GM12878 (cell line): ENCODE measurements around the gene CNR2. TPM values are rescaled to one million over a fixed set of nuclear protein-coding genes. Genes with fewer than 3 reads are reported as not detected.

Source experiments
- ATAC-seq: fragments of 200-7000 bp; cut with Tn5 transposase; 3 replicates; pipeline ENCODE4 v1.9.1; 2020; ENCODE audit warnings: mild to moderate bottlenecking, moderate library complexity
- BruUV-seq: library from RNA; stranded (reverse); fragments of 400-500 nt; replicated peaks from 2 replicates; lab custom pipeline; 2021; lab: Mats Ljungman, UMichigan
- CTCF ChIA-PET: fragments of 300-600 bp; sonication (Branson Sonifier 250); formaldehyde crosslinking; extraction: SDS; loops from one replicate; lab custom pipeline; 2021; ENCODE audit warnings: inconsistent platforms; lab: Yijun Ruan, JAX
- POLR2A ChIA-PET: fragments of 350-600 bp; formaldehyde crosslinking; extraction: SDS; loops from one replicate; lab custom pipeline; 2021; ENCODE audit warnings: inconsistent platforms; lab: Charles Lee
- RAD21 ChIA-PET: fragments of 300-600 bp; sonication (Branson Sonifier 250); formaldehyde crosslinking; loops from one replicate; lab custom pipeline; 2023; ENCODE audit warnings: antibody characterized with exemption; ENCODE audit not compliant: unreplicated experiment; lab: Charles Lee
- SMC1A ChIA-PET: fragments of 300-600 bp; sonication (Branson Sonifier 250); formaldehyde crosslinking; loops from one replicate; lab custom pipeline; 2023; ENCODE audit not compliant: unreplicated experiment, uncharacterized antibody; lab: Charles Lee
- DNase-seq: peaks from one replicate; pipeline ENCODE4 v3.0.0-alpha.2; 2011; ENCODE audit warnings: low read depth, low spot score
- FAIRE-seq: peaks from 3 replicates; lab custom pipeline; 2011; peaks lifted over from hg19 to GRCh38; lab: Jason Lieb, UNC
- H2AFZ ChIP-seq: 2 replicates; pipeline ENCODE4 v1.6.0; 2011; ENCODE audit warnings: low read depth, low read length, control low read depth; ENCODE audit not compliant: control insufficient read depth
- H3K27ac ChIP-seq: 2 replicates; pipeline ENCODE4 v1.5.1; 2011; ENCODE audit warnings: control low read depth; ENCODE audit not compliant: control insufficient read depth, insufficient read depth
- H3K27me3 ChIP-seq, 2 experiments: replicated peaks in 1 of 2; 2 replicates each; pipeline versions ENCODE4 v1.6.0 to v1.6.1; 2011; ENCODE audit warnings: low read length in 1 of 2; ENCODE audit not compliant: control insufficient read depth in 2 of 2, insufficient read depth in 2 of 2
- H3K36me3 ChIP-seq, 2 experiments: 2 replicates each; pipeline ENCODE4 v1.5.1; 2011; ENCODE audit warnings: low read length in 1 of 2; ENCODE audit not compliant: control insufficient read depth in 2 of 2, insufficient read depth in 2 of 2
- H3K4me1 ChIP-seq: 2 replicates; pipeline ENCODE4 v1.6.1; 2011; ENCODE audit warnings: mild to moderate bottlenecking, low read length, moderate library complexity, mixed read lengths; ENCODE audit not compliant: control insufficient read depth, insufficient read depth
- H3K4me2 ChIP-seq: 2 replicates; pipeline ENCODE4 v1.6.0; 2011; ENCODE audit warnings: control low read depth; ENCODE audit not compliant: control insufficient read depth, insufficient read depth
- H3K4me3 ChIP-seq: fragments of 200-600 bp; sonication (generic); 2 replicates; pipeline ENCODE4 v1.5.1; 2016
- H3K79me2 ChIP-seq: 2 replicates; pipeline ENCODE4 v1.6.0; 2011; ENCODE audit warnings: low read length; ENCODE audit not compliant: control insufficient read depth, insufficient read depth
- H3K9ac ChIP-seq: 2 replicates; pipeline ENCODE4 v1.8.0; 2011; ENCODE audit warnings: low read length, control low read depth, mixed read lengths; ENCODE audit not compliant: control insufficient read depth, insufficient read depth
- H3K9me3 ChIP-seq: replicated peaks from 3 replicates; pipeline ENCODE4 v1.5.1; 2011; ENCODE audit warnings: mild to moderate bottlenecking, low read length; ENCODE audit not compliant: control insufficient read depth, insufficient read depth
- H4K20me1 ChIP-seq: 2 replicates; pipeline ENCODE4 v1.6.0; 2011; ENCODE audit not compliant: control insufficient read depth, insufficient read depth
- EGR1 ChIP-seq, 2 experiments: IDR thresholded peaks; 1 replicate in 1 of 2; 2 replicates in 1 of 2; pipeline ENCODE4 v1.6.1; 2011 to 2012; ENCODE audit warnings: low read depth in 2 of 2, low read length in 2 of 2, borderline replicate concordance in 1 of 2, mild to moderate bottlenecking in 1 of 2, moderate library complexity in 1 of 2
- HCFC1 ChIP-seq: fragments of 150-350 bp; IDR thresholded peaks from 2 replicates; pipeline ENCODE4 v1.6.1; 2014; ENCODE audit warnings: low read length
- PAX5 ChIP-seq: IDR thresholded peaks from 2 replicates; pipeline ENCODE4 v1.6.1; 2011; ENCODE audit warnings: low read depth, low read length, borderline replicate concordance
- SREBF1 ChIP-seq: IDR thresholded peaks from 2 replicates; pipeline ENCODE4 v1.6.1; 2012; ENCODE audit warnings: mild to moderate bottlenecking, low read length
- STAT3 ChIP-seq: IDR thresholded peaks from 2 replicates; pipeline ENCODE4 v1.6.1; 2011; ENCODE audit warnings: low read depth, low read length, improper control_type of control experiment
- WGBS: methylation state at CpG from one replicate; pipeline ENCODE4 v1.1.6; 2016; ENCODE audit warnings: low lambda C conversion rate; ENCODE audit not compliant: insufficient replicate concordance, insufficient coverage; ENCODE audit errors: missing lambda C conversion rate; 5-methylcytosine and 5-hydroxymethylcytosine counted together
- in situ Hi-C: fragments of 300-500 bp; cut with MboI; formaldehyde crosslinking; loops from 9 replicates; pipeline ENCODE4 v1.14.3; 2018; ENCODE audit warnings: mixed read lengths
- intact Hi-C: fragments of 100-400 bp; cut with micrococcal nuclease; formaldehyde crosslinking; loops from one replicate; pipeline ENCODE4 v1.14.2; 2022; ENCODE audit not compliant: unreplicated experiment
- polyA plus RNA-seq, 11 experiments: library from polyadenylated mRNA; depleted of rRNA in 4 of 11; unstranded in 6 of 11; stranded (reverse) in 5 of 11; fragments of >200 nt; fragmentation: Nextera tagmentation in 4 of 11; fragmentation: Illumina TruSeq in 1 of 11; extraction: Ambion mirVana in 4 of 11; extraction: Trizol in 1 of 11; gene quantifications; 1 replicate in 1 of 11; 2 replicates in 10 of 11; pipeline versions ENCODE4 v1.2.1 to v1.2.3, GENCODE V29; 2011 to 2016; ENCODE audit warnings: inconsistent platforms in 2 of 11, missing spikeins in 2 of 11, low read depth in 1 of 11
- total RNA-seq, 4 experiments: library from RNA; depleted of rRNA in 3 of 4; stranded (reverse); fragments of >200 nt in 3 of 4; fragmentation: Illumina TruSeq in 1 of 4; extraction: Trizol in 1 of 4; gene quantifications; 2 replicates each; pipeline versions ENCODE4 v1.2.1 to v1.2.3, GENCODE V29; 2013 to 2021
- TF ChIP-seq, protein P1 (sequence below): fragments of 450-650 bp; IDR thresholded peaks from 2 replicates; pipeline ENCODE4 v1.6.1; 2017; ENCODE audit warnings: mild to moderate bottlenecking, moderate library complexity

The CNR2 gene
- total and polyA plus RNA-seq, 10 of the 15 experiments (the other 5 are each of a cell fraction or from before 2014, with no cell fraction given) = 0.46 to 19.8 (median 12.2) TPM

DNA sequence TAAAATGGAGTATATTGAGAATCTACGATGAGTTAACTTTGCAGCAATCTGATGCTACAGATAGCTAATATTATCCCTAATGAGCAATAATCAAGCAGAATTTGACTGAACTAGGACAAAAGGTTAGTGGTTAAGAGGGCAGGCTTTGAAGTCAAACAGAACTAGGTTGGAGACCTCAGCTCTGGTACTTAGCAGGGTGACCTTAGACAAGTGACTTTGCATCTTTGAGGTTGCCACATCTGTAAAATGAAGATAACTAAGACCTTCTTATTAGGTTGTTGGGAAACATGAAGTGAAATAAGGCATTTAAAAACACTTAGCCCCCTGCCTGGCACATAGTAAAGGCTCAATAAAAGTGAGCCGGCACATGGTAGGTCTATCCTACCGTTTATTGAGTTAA lies 40.7 kb downstream of the CNR2 start:
- ChIA-PET POLR2A (interaction anchor here (1.0 kb wide), 1 partner anchor 18 kb away, joined by 6 read pairs; no protein-coding TSS in a partner anchor), RAD21 (interaction anchor here (3.4 kb wide), 1 partner anchor 62 kb away, joined by 16 read pairs; no protein-coding TSS in a partner anchor), CTCF (interaction anchor here (1.5 to 1.9 kb wide), 3 partner anchors 44 to 101 kb away, joined by 4 to 9 read pairs (median 4); no protein-coding TSS in a partner anchor), SMC1A (interaction anchor here (1.4 to 1.8 kb wide), 2 partner anchors 35 to 38 kb away, joined by 5 to 6 read pairs; no protein-coding TSS in a partner anchor)
- in situ Hi-C loops = no loop called here
- Histone ChIP-seq H3K27me3 (no peaks in the 10 kb centered on the region; a peak in 1 of 4 replicates), H3K4me3 (no peak overlapping the region), H3K9ac (no peak overlapping the region), H3K27ac (no peak overlapping the region), H2AFZ (no peak overlapping the region), H3K9me3 (no peaks in the 10 kb centered on the region), H4K20me1 (no peaks in the 10 kb centered on the region), H3K79me2 (peaks cover 6% of the 10 kb centered on the region), H3K4me2 (no peak overlapping the region), H3K4me1 (no peaks in the 10 kb centered on the region)
- FAIRE-seq (no peak), ATAC-seq (no peak)
- WGBS = 100% methylated on average over 3 of the region's 3 CpGs
- intact Hi-C loops = no loop called here
- BruUV-seq = no TSS peak
- TF ChIP-seq HCFC1 (no peak), SREBF1 (no peak), EGR1 (IDR thresholded peaks at IDR 0.05; ENCODE audit: borderline replicate concordance in 1 of 2, low read depth in 2 of 2, low read length in 2 of 2) (no peak), PAX5 (no peak), STAT3 (no peak)
- TF ChIP-seq, protein P1, sequence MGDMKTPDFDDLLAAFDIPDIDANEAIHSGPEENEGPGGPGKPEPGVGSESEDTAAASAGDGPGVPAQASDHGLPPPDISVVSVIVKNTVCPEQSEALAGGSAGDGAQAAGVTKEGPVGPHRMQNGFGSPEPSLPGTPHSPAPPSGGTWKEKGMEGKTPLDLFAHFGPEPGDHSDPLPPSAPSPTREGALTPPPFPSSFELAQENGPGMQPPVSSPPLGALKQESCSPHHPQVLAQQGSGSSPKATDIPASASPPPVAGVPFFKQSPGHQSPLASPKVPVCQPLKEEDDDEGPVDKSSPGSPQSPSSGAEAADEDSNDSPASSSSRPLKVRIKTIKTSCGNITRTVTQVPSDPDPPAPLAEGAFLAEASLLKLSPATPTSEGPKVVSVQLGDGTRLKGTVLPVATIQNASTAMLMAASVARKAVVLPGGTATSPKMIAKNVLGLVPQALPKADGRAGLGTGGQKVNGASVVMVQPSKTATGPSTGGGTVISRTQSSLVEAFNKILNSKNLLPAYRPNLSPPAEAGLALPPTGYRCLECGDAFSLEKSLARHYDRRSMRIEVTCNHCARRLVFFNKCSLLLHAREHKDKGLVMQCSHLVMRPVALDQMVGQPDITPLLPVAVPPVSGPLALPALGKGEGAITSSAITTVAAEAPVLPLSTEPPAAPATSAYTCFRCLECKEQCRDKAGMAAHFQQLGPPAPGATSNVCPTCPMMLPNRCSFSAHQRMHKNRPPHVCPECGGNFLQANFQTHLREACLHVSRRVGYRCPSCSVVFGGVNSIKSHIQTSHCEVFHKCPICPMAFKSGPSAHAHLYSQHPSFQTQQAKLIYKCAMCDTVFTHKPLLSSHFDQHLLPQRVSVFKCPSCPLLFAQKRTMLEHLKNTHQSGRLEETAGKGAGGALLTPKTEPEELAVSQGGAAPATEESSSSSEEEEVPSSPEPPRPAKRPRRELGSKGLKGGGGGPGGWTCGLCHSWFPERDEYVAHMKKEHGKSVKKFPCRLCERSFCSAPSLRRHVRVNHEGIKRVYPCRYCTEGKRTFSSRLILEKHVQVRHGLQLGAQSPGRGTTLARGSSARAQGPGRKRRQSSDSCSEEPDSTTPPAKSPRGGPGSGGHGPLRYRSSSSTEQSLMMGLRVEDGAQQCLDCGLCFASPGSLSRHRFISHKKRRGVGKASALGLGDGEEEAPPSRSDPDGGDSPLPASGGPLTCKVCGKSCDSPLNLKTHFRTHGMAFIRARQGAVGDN = no peak
- TF ChIP-seq, all 136 proteins: peak for 0
- H3K36me3 ChIP-seq = peaks cover 0 to 9% of the 10 kb centered on the region in 2 experiments; a peak in 2 of 4 replicates
- DNase-seq = no peak
